ENCODE results near the gene ZNF839.

The ZNF839 gene

DNA sequence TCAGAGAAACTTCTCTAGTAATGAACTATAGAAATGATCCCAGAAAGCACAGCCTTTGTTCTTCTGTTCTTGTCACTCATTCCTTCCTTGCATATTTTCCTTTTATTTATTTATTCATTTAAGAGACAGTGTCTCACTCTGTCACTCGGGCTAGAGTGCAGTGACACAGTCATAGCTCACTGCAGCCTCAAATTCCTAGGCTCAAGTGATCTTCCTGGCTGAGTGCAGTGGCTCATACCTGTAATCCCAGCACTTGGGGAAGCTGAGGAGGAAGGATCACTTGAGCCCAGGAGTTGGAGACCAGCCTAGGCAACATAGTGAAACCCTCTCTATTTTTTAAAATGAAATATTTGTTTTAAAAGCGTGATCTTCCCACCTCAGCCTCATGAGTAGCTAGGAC, 54.7 kb downstream of the ZNF839 start:
- no peak for TF ChIP-seq CTCF (IDR thresholded peaks at IDR 0.05; ENCODE audit: insufficient read depth, low read length, missing control alignments)
- no peak overlapping the region for H3K4me3 ChIP-seq (ENCODE audit: low read depth, low read length)
- POLR2A ChIA-PET: interaction anchor here (0.6 kb wide), 1 partner anchor 9 kb away, joined by 3 read pairs; no protein-coding TSS in a partner anchor
- CTCF ChIA-PET: interaction anchor here (1.9 kb wide), 1 partner anchor 64 kb away, joined by 5 read pairs; no protein-coding TSS in a partner anchor
- DNase-seq (ENCODE audit: low read depth, low spot score): no peak

- no peak for TF ChIP-seq CTCF (IDR thresholded peaks at IDR 0.05; ENCODE audit: insufficient read depth, low read length, missing control alignments)
- H3K4me3 ChIP-seq (ENCODE audit: low read depth, low read length): no peak overlapping the region
- ChIA-PET CTCF (interaction anchor here (1.9 kb wide), 1 partner anchor 63 kb away, joined by 5 read pairs; no protein-coding TSS in a partner anchor), POLR2A (no interaction called here)
- DNase-seq (ENCODE audit: low read depth, low spot score): no peak
Observed at GRCh38 chr14:102375119-102375518, 55.6 kb downstream of the ZNF839 start.

DNA sequence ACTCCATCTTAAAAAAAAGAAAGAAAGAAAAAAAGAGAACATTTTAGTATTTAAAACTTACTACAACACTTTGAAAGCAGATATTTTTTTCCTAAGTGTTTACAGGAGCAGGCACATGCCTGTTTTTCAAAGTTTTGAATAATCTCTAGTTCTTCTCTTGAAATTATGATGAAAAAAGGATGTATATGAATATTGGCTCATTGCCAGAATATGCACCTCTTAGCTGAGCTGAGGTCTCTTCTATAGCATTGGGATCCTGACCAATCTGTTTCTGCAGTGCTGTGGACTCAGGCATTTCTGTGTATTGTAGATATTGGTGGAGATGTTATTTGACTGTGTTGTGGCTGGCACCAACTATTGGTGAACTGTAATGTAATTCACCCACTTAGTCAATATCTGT, 58.1 kb downstream of the ZNF839 start:
- H3K4me3 ChIP-seq (ENCODE audit: low read depth, low read length): no peak overlapping the region
- DNase-seq (ENCODE audit: low read depth, low spot score): no peak
- ChIA-PET POLR2A (no interaction called here), CTCF (interaction anchor here (0.9 to 1.5 kb wide), 2 partner anchors 18 to 61 kb away, joined by 3 to 4 read pairs; no protein-coding TSS in a partner anchor)
- no peak for TF ChIP-seq CTCF (IDR thresholded peaks at IDR 0.05; ENCODE audit: insufficient read depth, low read length, missing control alignments)

- CTCF ChIA-PET: interaction anchor here (1.5 kb wide), 1 partner anchor 60 kb away, joined by 4 read pairs; no protein-coding TSS in a partner anchor
Observed at GRCh38 chr14:102378830-102379229, 59.3 kb downstream of the ZNF839 start.

GRCh38 chr14:102387086-102387485, 67.5 kb downstream of the ZNF839 start:
- no peak for DNase-seq (ENCODE audit: low read depth, low spot score)
- ChIA-PET CTCF (no interaction called here), POLR2A (no interaction called here)
- no peak for TF ChIP-seq CTCF (IDR thresholded peaks at IDR 0.05; ENCODE audit: insufficient read depth, low read length, missing control alignments)
- no peak overlapping the region for H3K4me3 ChIP-seq (ENCODE audit: low read depth, low read length)

More at GRCh38 chr14:102378830-102379229, 59.3 kb downstream of the ZNF839 start:
- H3K4me3 ChIP-seq (ENCODE audit: low read depth, low read length): no peak overlapping the region
- TF ChIP-seq CTCF (IDR thresholded peaks at IDR 0.05; ENCODE audit: insufficient read depth, low read length, missing control alignments): no peak
- POLR2A ChIA-PET: no interaction called here
- no peak for DNase-seq (ENCODE audit: low read depth, low spot score)

DNA sequence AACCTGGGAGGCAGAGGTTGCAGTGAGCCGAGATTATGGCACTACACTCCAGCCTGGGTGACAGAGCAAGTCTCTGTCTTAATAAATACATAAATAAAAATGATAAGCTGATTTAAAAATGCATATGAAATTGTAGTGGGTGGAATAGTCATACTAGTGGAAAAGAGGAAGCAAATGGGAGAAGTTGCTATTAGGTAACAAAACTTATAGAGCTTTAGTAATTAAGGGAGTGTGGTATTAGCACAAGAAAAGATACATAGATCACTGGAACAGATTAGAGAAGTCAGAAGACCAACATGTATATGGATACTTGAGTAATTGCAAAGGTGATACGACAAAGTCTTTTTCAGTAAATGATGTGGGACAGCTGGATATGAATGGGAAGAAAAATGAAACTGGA, 69.7 kb downstream of the ZNF839 start:
- ChIA-PET CTCF (interaction anchor here (0.9 to 2.2 kb wide), 3 partner anchors 48 to 75 kb away, joined by 3 to 6 read pairs (median 3); no protein-coding TSS in a partner anchor), POLR2A (no interaction called here)
- TF ChIP-seq CTCF (IDR thresholded peaks at IDR 0.05; ENCODE audit: insufficient read depth, low read length, missing control alignments): no peak
- no peak overlapping the region for H3K4me3 ChIP-seq (ENCODE audit: low read depth, low read length)
- no peak for DNase-seq (ENCODE audit: low read depth, low spot score)
